DOHH2 (cell line): Measurements from ENCODE around the gene ZFHX3.

Source experiments
- CTCF ChIP-seq: fragments of 200-600 bp; sonication (generic); IDR thresholded peaks from one replicate; pipeline ENCODE4 v1.5.1; 2014; ENCODE audit warnings: antibody characterized with exemption, mild to moderate bottlenecking, low read depth, low read length; ENCODE audit not compliant: poor library complexity, severe bottlenecking
- EZH2phosphoT487 ChIP-seq: fragments of 200-600 bp; sonication (generic); IDR thresholded peaks from 2 replicates; pipeline ENCODE4 v1.6.1; 2017; ENCODE audit warnings: borderline replicate concordance, mild to moderate bottlenecking, antibody characterized with exemption, low read length, moderate library complexity, mixed read lengths

- TF ChIP-seq CTCF (no peak), EZH2phosphoT487 (no peak)
Observed at GRCh38 chr16:73096510-73096909, 48.6 kb upstream of the ZFHX3 start.
